ENCODE results near the gene PAX2.

The PAX2 gene

GRCh38 chr10:100826983-100827818 is 81.8 kb downstream of the PAX2 start:
- Histone ChIP-seq H4K20me1 (ENCODE audit: low read depth, low read length) (no peaks in the 10 kb centered on the region), H3K9ac (ENCODE audit: low read length) (peak overlapping the region; percentile 40), H3K9me3 (ENCODE audit: insufficient read depth, low read length) (no peaks in the 10 kb centered on the region), H3K4me2 (ENCODE audit: low read depth, low read length, poor library complexity, severe bottlenecking) (peak overlapping the region; percentile 58), H2AFZ (ENCODE audit: low read depth, low read length, severe bottlenecking) (peak overlapping the region; percentile 16), H3K4me3 (ENCODE audit: insufficient read depth, low read length, poor library complexity, severe bottlenecking) (peak overlapping the region; percentile 33), H3K9me2 (replicated peaks; ENCODE audit: insufficient read depth, low read length) (no peaks in the 10 kb centered on the region), H3K27me3 (ENCODE audit: low read length) (no peaks in the 10 kb centered on the region), H3K27ac (ENCODE audit: low read depth, low read length) (no peak overlapping the region), H3K79me2 (ENCODE audit: insufficient read depth, low read length) (no peaks in the 10 kb centered on the region), H3F3A (ENCODE audit: insufficient read depth) (no peaks in the 10 kb centered on the region), H3K36me3 (ENCODE audit: low read length) (no peaks in the 10 kb centered on the region)
- no peak for TF ChIP-seq CTCF (IDR thresholded peaks at IDR 0.05; ENCODE audit: insufficient read depth, low read length, poor library complexity, severe bottlenecking)
- TF ChIP-seq EZH2phosphoT487 (conservative IDR thresholded peaks at IDR 0.05; ENCODE audit: low read length) = 0 out of 2 replicates have a peak, but pooled peaks have one; percentile 62

GRCh38 chr10:100827819-100828737 is 82.7 kb downstream of the PAX2 start:
- peak overlapping the region; percentile 58 for H3K4me2 ChIP-seq (ENCODE audit: low read depth, low read length, poor library complexity, severe bottlenecking)
- no peaks in the 10 kb centered on the region for H3K27me3 ChIP-seq (ENCODE audit: low read length)
- H3K36me3 ChIP-seq (ENCODE audit: low read length) = no peaks in the 10 kb centered on the region
- no peak overlapping the region for H3K27ac ChIP-seq (ENCODE audit: low read depth, low read length)
- H4K20me1 ChIP-seq (ENCODE audit: low read depth, low read length) = no peaks in the 10 kb centered on the region
- peak overlapping the region; percentile 40 for H3K9ac ChIP-seq (ENCODE audit: low read length)
- H3K9me2 ChIP-seq (replicated peaks; ENCODE audit: insufficient read depth, low read length) = no peaks in the 10 kb centered on the region
- no peaks in the 10 kb centered on the region for H3F3A ChIP-seq (ENCODE audit: insufficient read depth)
- H3K79me2 ChIP-seq (ENCODE audit: insufficient read depth, low read length) = no peaks in the 10 kb centered on the region
- H3K9me3 ChIP-seq (ENCODE audit: insufficient read depth, low read length) = no peaks in the 10 kb centered on the region
- H2AFZ ChIP-seq (ENCODE audit: low read depth, low read length, severe bottlenecking) = peak overlapping the region; percentile 16
- peak overlapping the region; percentile 33 for H3K4me3 ChIP-seq (ENCODE audit: insufficient read depth, low read length, poor library complexity, severe bottlenecking)
- TF ChIP-seq CTCF (IDR thresholded peaks at IDR 0.05; ENCODE audit: insufficient read depth, low read length, poor library complexity, severe bottlenecking) = no peak
- no peak for TF ChIP-seq EZH2phosphoT487 (conservative IDR thresholded peaks at IDR 0.05; ENCODE audit: low read length)

- no peaks in the 10 kb centered on the region for H3K27me3 ChIP-seq (ENCODE audit: low read length)
- H3K4me3 ChIP-seq (ENCODE audit: insufficient read depth, low read length, poor library complexity, severe bottlenecking) = no peak overlapping the region
These were observed 83.3 kb downstream of the PAX2 start for GRCh38 chr10:100828738-100829096.

More at GRCh38 chr10:100828738-100829096, 83.3 kb downstream of the PAX2 start:
- H3K9me3 ChIP-seq (ENCODE audit: insufficient read depth, low read length) = no peaks in the 10 kb centered on the region
- TF ChIP-seq CTCF (IDR thresholded peaks at IDR 0.05; ENCODE audit: insufficient read depth, low read length, poor library complexity, severe bottlenecking) (no peak), EZH2phosphoT487 (conservative IDR thresholded peaks at IDR 0.05; ENCODE audit: low read length) (no peak)
- H2AFZ ChIP-seq (ENCODE audit: low read depth, low read length, severe bottlenecking) = no peak overlapping the region
- peak overlapping the region; percentile 58 for H3K4me2 ChIP-seq (ENCODE audit: low read depth, low read length, poor library complexity, severe bottlenecking)
- H3K9ac ChIP-seq (ENCODE audit: low read length) = no peak overlapping the region
- no peaks in the 10 kb centered on the region for H3K9me2 ChIP-seq (replicated peaks; ENCODE audit: insufficient read depth, low read length)
- H3K27ac ChIP-seq (ENCODE audit: low read depth, low read length) = no peak overlapping the region
- no peaks in the 10 kb centered on the region for H3K36me3 ChIP-seq (ENCODE audit: low read length)
- no peaks in the 10 kb centered on the region for H3F3A ChIP-seq (ENCODE audit: insufficient read depth)
- no peaks in the 10 kb centered on the region for H3K79me2 ChIP-seq (ENCODE audit: insufficient read depth, low read length)
- no peaks in the 10 kb centered on the region for H4K20me1 ChIP-seq (ENCODE audit: low read depth, low read length)
